Activated naive CD4-positive, alpha-beta T cell treated with anti-CD3 and anti-CD28 coated beads, Interleukin-2, amount 50 U/mL, for 72 hours (primary cell): ENCODE results near the gene FBXW4. TPM values are rescaled to one million over a fixed set of nuclear protein-coding genes. Genes with fewer than 3 reads are reported as not detected.

ENCODE experiments used
- total RNA-seq, 2 donors: library from RNA; stranded (reverse); gene quantifications; one replicate each; pipeline ENCODE4 v1.2.3, GENCODE V29; 2022

The FBXW4 gene
- total RNA-seq, 2 donors from 2014 or later = 35.7 to 40.3 TPM

Other genes starting within 250 kb of the FBXW4 start
- 10 to 100 TPM; 31.4 to 43.0 TPM for gene POLL, start 106.9 kb downstream of the FBXW4 start, total RNA-seq
- gene DPCD, start 106.8 kb downstream of the FBXW4 start, total RNA-seq = 10 to 100 TPM in 1 of 2 donors, 1 to 10 TPM in 1; 3.1 to 23.9 TPM
- gene FGF8, start 80.9 kb upstream of the FBXW4 start, total RNA-seq = not detected
- 100 to 1,000 TPM; 108 to 148 TPM for gene NPM3, start 88.3 kb upstream of the FBXW4 start, total RNA-seq
- gene OGA, start 123.3 kb upstream of the FBXW4 start, total RNA-seq = 100 to 1,000 TPM; 136 to 238 TPM
- gene KCNIP2, start 148.6 kb upstream of the FBXW4 start, total RNA-seq = 1 to 10 TPM; 4.2 to 6.3 TPM